A673 (cell line): Measurements from ENCODE around the gene HSD17B8. TPM values are rescaled to one million over a fixed set of nuclear protein-coding genes. Genes with fewer than 3 reads are reported as not detected.

ENCODE experiments used
- BruUV-seq: library from RNA; stranded (reverse); fragments of 400-500 nt; replicated peaks from 2 replicates; lab custom pipeline; 2021; lab: Mats Ljungman, UMichigan
- CTCF ChIA-PET: fragments of 300-600 bp; sonication (Branson Sonifier 250); formaldehyde crosslinking; loops from one replicate; lab custom pipeline; 2022; ENCODE audit warnings: antibody characterized with exemption; lab: Charles Lee
- POLR2A ChIA-PET: fragments of 300-600 bp; sonication (Branson Sonifier 250); formaldehyde crosslinking; loops from one replicate; lab custom pipeline; 2022; ENCODE audit warnings: antibody characterized with exemption; ENCODE audit not compliant: low non-redundant PET; lab: Charles Lee
- DNase-seq: peaks from one replicate; pipeline ENCODE4 v3.0.0-alpha.2; 2015; ENCODE audit warnings: low spot score
- H3K27ac ChIP-seq: fragments of 200-600 bp; sonication (generic); 2 replicates; pipeline ENCODE4 v1.5.1; 2016; ENCODE audit warnings: mixed run types, low read depth, mild to moderate bottlenecking, mixed read lengths, antibody characterized with exemption, low read length; ENCODE audit not compliant: poor library complexity, severe bottlenecking
- H3K27me3 ChIP-seq: fragments of 200-600 bp; sonication (generic); replicated peaks from 2 replicates; pipeline ENCODE4 v1.6.1; 2017; ENCODE audit warnings: mixed run types, low read depth, mild to moderate bottlenecking, mixed read lengths, antibody characterized with exemption, low read length; ENCODE audit not compliant: insufficient read depth, poor library complexity
- H3K36me3 ChIP-seq: fragments of 200-600 bp; sonication (generic); 2 replicates; pipeline ENCODE4 v1.6.1; 2016; ENCODE audit warnings: mixed run types, mild to moderate bottlenecking, mixed read lengths, antibody characterized with exemption, low read length; ENCODE audit not compliant: insufficient read depth, poor library complexity, severe bottlenecking
- H3K4me1 ChIP-seq: fragments of 200-600 bp; sonication (generic); 2 replicates; pipeline ENCODE4 v1.6.1; 2017; ENCODE audit warnings: mixed run types, mild to moderate bottlenecking, mixed read lengths, antibody characterized with exemption, low read length; ENCODE audit not compliant: insufficient read depth, poor library complexity, severe bottlenecking
- H3K4me3 ChIP-seq: fragments of 200-600 bp; sonication (generic); 2 replicates; pipeline ENCODE4 v1.5.1; 2016; ENCODE audit warnings: low read depth, mixed run types, mild to moderate bottlenecking, mixed read lengths, low read length; ENCODE audit not compliant: poor library complexity, severe bottlenecking
- H3K9me3 ChIP-seq: fragments of 200-600 bp; sonication (generic); 2 replicates; pipeline ENCODE4 v1.6.1; 2016; ENCODE audit warnings: mixed run types, low read depth, mild to moderate bottlenecking, mixed read lengths, antibody characterized with exemption, low read length; ENCODE audit not compliant: poor library complexity, severe bottlenecking
- EZH2 ChIP-seq: fragments of 200-600 bp; sonication (generic); IDR thresholded peaks from 2 replicates; pipeline ENCODE4 v1.6.1; 2017; ENCODE audit warnings: borderline replicate concordance, low read depth, mild to moderate bottlenecking, mixed read lengths, antibody characterized with exemption, low read length; ENCODE audit not compliant: poor library complexity, severe bottlenecking
- intact Hi-C: fragments of 100-400 bp; cut with micrococcal nuclease; formaldehyde crosslinking; loops from one replicate; pipeline ENCODE4 v1.10.0; 2022; ENCODE audit not compliant: unreplicated experiment
- total RNA-seq: library from RNA; stranded (reverse); gene quantifications from 2 replicates; pipeline ENCODE4 v1.2.3, GENCODE V29; 2021
- TF ChIP-seq, protein P1 (sequence below): fragments of 300-800, 200-600 bp; sonication (generic); conservative IDR thresholded peaks from 2 replicates; pipeline ENCODE4 v1.5.1; 2017; ENCODE audit warnings: low read depth, mild to moderate bottlenecking, antibody characterized with exemption, low read length, moderate library complexity, mixed read lengths

HSD17B8 gene
- total RNA-seq, 1 experiment from 2014 or later = 5.9 TPM

- no peak for DNase-seq
- no TSS peak for BruUV-seq
- TF ChIP-seq, protein P1, sequence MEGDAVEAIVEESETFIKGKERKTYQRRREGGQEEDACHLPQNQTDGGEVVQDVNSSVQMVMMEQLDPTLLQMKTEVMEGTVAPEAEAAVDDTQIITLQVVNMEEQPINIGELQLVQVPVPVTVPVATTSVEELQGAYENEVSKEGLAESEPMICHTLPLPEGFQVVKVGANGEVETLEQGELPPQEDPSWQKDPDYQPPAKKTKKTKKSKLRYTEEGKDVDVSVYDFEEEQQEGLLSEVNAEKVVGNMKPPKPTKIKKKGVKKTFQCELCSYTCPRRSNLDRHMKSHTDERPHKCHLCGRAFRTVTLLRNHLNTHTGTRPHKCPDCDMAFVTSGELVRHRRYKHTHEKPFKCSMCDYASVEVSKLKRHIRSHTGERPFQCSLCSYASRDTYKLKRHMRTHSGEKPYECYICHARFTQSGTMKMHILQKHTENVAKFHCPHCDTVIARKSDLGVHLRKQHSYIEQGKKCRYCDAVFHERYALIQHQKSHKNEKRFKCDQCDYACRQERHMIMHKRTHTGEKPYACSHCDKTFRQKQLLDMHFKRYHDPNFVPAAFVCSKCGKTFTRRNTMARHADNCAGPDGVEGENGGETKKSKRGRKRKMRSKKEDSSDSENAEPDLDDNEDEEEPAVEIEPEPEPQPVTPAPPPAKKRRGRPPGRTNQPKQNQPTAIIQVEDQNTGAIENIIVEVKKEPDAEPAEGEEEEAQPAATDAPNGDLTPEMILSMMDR = no peak
- no peak for TF ChIP-seq EZH2
- ChIA-PET CTCF (no interaction called here), POLR2A (no interaction called here)
- Histone ChIP-seq H3K27ac (no peak overlapping the region), H3K9me3 (no peaks in the 10 kb centered on the region), H3K27me3 (no peaks in the 10 kb centered on the region), H3K4me3 (peak overlapping the region; percentile 53), H3K36me3 (peaks cover 11% of the 10 kb centered on the region), H3K4me1 (peaks cover 9% of the 10 kb centered on the region)
- intact Hi-C loops = no loop called here
Measured at GRCh38 chr6:33213989-33214335, 9.5 kb downstream of the HSD17B8 start.

GRCh38 chr6:33215271-33216116, 11.0 kb downstream of the HSD17B8 start:
- no peaks in the 10 kb centered on the region for H3K9me3 ChIP-seq
- no peak for DNase-seq
- peaks cover 9% of the 10 kb centered on the region for H3K4me1 ChIP-seq
- H3K4me3 ChIP-seq = no peak overlapping the region
- no peak for TF ChIP-seq EZH2
- TF ChIP-seq, protein P1 = no peak
- ChIA-PET POLR2A (no interaction called here), CTCF (no interaction called here)
- no peak overlapping the region for H3K27ac ChIP-seq
- no peaks in the 10 kb centered on the region for H3K36me3 ChIP-seq
- no TSS peak for BruUV-seq
- intact Hi-C loops = no loop called here
- no peaks in the 10 kb centered on the region for H3K27me3 ChIP-seq

DNA sequence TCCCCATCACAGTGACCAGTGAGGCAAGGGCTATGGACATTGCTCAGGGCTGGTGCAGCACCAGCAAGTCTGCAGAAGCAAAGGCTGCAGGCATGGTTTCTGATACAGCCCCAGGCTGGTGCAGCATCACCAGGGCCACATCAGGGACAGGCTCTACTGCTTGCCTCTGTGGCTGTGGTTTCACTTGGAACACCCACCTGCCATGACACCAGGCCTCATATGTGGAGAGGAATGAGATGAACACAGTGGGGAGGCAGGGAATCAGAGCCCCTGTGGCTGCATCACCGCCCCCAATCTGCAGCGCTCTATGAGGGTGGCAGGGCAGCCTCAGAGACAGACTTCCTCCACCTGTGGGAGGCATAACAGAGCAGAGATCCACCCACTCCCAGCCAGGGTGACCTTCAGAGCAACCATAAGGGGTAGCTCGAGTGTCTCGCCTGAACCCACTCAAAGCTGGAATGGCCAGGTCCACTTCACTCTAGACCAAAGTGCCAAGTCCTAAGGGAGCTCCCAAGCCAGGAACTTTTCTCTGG, 11.7 kb downstream of the HSD17B8 start:
- DNase-seq = no peak
- H3K9me3 ChIP-seq = no peaks in the 10 kb centered on the region
- peaks cover 9% of the 10 kb centered on the region for H3K4me1 ChIP-seq
- intact Hi-C loops = no loop called here
- H3K36me3 ChIP-seq = no peaks in the 10 kb centered on the region
- no peaks in the 10 kb centered on the region for H3K27me3 ChIP-seq
- ChIA-PET POLR2A (no interaction called here), CTCF (no interaction called here)
- no TSS peak for BruUV-seq
- TF ChIP-seq, protein P1 = no peak
- no peak for TF ChIP-seq EZH2
- no peak overlapping the region for H3K4me3 ChIP-seq
- no peak overlapping the region for H3K27ac ChIP-seq
